Measurements from ENCODE around the gene MAMLD1. TPM values are rescaled to one million over a fixed set of nuclear protein-coding genes. Genes with fewer than 3 reads are reported as not detected.

Gene MAMLD1
- polyA plus RNA-seq, 1 donor = 21.1 TPM

DNA sequence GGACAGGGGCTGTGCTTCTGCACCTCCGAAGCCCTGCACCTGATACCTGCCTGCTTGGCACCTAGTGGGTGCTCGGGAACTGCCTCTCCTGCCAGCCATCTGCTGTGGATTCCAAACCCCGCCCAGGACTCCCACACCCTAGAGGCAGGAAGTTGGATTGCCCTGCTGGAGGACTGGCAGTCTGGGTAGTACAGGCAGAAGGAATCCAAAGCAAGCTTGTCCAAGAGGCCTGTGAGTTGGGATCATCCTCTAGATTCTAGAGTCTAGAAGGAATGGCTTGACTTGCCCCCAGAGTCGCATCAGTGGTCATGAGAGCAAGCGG, 140.7 kb downstream of the MAMLD1 start:
- no peak for DNase-seq

DNA sequence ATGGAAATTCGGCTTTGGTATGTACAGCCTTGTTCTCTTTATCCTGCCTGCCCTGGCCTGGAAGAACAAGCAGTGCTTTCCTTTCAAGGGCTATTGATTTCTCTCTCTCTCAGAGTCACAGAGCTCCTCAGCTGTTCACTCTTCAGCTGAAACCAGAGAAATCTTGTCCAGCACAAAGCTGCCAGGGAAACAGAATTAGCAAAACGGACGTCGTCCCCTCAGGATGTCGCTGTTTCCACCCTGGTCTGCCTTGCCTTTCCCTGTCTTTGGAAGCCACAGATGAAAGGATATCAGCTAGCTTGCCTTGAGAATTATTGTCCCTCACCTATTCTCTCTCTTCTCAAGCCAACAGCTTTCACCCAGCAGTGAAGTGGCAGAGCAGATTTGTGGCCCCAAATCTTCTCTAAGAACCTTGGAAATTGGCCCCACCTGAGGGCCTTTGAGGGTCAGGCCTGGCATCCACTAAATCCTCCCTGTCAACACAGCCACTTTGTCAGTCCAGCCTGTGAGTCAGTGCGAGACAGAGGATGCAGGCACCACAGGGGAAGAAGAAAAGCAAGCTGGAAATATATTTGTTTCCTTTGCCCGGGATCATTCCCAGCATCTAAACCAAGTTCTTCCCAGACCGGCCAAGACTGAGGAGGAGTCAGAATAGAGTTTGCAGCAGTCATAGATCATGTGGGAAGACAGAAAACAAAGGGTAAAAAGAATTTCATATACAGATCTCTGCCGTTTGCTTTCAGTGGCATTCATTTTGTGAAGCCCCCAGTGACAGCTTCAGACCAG, 141.5 kb downstream of the MAMLD1 start:
- DNase-seq = no peak

DNA sequence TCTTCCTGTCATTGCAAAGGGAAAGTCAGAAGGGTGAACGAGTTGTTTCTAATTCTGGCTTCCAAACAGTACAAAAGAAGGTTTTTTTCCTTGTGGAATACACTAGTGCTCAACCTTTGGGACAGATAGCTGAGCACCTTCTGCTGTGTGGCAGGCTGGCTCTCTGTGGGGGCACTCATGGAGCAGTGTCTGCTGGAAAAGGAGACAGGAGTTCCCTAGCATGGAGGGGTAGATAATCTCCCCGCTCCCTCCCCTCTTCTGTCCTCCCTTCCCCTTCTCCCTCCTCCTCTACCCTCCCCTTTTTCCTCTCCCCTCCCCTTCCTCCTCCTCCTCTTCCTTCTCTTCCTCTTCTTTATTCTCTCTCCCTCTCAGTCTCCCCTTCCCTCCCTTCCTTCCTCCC, 142.9 kb downstream of the MAMLD1 start:
- no peak for DNase-seq

DNA sequence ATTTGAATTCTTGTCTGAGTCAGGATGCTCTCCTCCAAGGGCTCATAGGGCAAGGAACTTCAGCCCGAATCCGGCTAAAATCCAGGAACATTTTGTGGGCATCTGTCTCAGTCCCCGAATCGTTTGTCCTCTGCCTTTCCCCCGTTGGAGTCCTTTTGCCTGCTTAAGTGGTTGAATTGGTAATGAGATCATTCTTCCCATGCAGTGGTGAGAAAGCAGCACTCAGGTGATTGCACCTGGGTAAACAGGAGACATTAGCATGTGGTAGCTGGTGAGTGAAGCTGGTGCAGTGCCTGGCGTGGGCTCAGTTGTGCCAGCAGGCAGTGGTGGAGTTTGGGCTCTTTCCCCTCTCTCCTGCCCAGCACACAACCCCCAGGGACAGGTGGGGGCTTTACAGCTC, 143.4 kb downstream of the MAMLD1 start:
- DNase-seq = no peak

DNA sequence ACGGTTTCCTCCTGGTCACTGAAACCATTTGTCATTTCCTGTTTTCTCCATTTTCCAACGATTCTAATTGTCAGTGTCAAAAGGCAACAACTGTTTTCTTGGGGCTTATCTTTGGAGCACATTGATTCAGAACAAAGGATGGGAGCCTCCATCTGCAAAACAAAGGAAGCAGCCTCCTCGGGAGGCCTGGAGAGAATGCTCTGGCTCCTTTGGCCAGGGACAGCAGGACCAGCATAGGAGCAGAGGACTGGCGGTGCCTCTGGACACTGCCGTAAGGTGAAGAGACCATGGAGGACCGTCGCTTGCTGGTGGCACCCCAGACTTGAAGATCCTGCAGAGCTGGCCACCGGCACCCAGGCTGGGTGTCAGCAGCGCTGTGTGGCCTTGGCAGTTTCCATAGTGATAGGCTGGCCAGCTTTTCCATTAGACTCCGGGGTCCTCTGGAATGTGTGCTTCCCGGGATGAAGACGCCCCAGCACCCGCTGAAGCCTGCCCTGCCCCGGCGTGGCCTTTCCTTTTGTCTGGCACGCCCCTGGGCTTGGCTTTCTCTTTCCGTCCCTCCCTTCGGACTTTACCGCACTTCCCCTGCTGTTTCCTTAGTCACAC, 144.2 kb downstream of the MAMLD1 start:
- DNase-seq = no peak

DNA sequence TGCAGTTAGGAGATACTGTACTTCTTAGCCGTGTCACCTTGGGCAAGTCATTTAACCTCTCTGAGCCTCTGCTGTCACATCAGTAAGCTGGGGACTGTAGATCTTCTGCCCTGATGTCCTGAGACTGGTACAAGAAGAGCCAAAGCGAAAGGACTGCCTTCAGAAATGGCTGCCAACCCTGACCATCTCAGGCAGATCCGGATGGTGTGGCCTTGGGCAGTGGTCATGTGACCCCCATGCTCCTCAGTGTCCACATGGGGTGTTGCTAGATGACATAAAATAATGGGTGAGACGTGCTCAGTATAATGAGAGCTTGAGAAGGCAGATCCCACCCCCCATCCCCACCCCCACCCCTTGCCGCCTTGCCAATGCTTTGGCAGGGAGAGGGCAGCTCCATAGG, 144.9 kb downstream of the MAMLD1 start:
- DNase-seq = no peak

DNA sequence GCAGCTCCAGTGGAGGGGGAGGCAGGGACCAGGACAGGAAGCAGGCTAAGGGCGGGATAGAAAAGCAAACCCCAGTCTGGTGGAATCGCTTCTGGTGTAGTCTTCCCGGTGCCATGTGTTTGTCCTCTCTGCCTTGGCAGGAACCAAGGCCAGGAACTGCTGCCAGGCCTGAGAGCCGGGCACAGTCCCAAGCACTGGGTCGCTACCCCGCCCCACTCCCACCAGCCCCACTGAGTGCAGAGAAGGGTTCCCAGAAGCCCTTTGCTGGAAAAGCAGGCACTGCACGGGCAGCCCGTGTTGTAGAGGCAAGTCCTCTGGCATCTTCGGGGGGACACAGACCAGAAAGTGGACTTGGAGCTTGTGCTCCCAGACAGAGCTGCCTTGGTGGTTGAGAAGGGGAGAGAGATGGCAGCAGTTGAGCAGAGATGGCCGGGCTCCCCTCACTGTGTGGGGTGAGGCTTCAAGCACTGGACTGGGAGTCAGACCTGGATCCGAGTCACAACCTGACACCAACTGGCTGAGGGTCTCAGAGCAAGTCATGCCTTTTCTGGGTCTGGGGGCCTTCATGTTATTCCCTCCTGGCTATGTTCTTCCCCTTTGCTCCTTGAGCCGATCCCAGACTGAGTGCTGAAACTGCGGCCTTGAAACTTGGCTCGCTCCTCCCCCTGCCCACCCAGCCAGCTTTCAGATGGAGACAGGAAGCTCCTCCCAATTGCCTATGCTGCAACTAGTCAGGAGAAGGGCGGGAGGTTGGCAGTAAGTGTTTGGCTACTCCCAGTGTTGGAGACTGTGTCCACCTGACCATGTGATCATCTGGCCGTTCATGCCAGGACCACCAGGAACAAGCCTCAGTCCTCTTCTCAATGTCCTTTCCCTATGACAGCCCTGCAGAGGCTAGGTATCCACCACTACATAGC, 145.6 kb downstream of the MAMLD1 start:
- peak; percentile 51 for DNase-seq

DNA sequence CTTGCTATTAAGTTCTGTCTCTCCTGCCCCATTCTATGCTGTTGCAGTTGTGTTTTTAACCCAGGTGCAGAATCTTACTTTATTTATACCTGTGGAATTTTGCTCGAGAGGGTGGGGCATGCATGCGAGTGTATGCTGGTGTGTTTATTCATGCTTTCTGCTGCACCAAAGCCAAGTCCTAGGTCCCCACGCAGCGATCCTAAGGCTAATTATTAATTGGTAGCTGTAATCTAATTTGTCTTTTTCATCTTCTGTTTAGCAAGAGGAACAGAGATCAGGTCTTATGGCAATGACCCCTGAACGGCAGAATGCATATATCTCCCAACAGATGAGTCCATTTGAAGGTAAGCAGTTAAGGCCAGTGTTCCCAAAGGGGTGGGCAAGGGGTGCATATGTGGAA, 146.6 kb downstream of the MAMLD1 start:
- DNase-seq = no peak

DNA sequence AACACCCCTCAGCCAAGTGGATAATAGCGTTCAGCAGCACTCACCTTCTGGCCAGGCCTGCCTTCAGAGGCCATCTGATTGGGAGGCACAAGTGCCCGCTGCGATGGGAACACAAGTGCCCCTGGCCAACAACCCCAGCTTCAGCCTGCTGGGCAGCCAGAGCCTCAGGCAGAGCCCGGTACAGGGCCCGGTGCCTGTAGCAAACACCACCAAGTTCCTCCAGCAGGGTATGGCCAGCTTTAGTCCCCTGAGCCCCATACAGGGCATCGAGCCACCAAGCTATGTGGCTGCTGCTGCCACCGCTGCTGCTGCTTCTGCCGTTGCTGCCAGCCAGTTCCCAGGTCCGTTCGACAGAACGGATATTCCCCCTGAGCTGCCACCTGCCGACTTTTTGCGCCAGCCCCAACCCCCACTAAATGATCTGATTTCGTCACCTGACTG, 149.4 kb downstream of the MAMLD1 start:
- no peak for DNase-seq

DNA sequence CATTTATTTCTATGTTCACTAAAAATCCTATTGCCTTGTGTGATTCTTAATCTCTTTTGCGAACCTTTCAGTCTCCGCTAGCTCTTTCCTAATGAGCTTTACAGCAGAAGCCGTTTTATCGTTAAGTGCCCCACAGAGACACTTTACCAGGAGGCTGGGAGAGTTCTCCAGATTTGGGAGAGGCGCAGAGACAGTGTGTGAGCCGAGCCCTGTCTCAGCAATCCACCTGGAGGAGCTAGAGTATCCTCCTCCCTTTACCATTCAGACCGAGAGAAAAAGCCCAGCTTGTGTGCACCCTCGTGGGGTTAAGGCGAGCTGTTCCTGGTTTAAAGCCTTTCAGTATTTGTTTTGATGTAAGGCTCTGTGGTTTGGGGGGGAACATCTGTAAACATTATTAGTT, 150.4 kb downstream of the MAMLD1 start:
- no peak for DNase-seq

DNA sequence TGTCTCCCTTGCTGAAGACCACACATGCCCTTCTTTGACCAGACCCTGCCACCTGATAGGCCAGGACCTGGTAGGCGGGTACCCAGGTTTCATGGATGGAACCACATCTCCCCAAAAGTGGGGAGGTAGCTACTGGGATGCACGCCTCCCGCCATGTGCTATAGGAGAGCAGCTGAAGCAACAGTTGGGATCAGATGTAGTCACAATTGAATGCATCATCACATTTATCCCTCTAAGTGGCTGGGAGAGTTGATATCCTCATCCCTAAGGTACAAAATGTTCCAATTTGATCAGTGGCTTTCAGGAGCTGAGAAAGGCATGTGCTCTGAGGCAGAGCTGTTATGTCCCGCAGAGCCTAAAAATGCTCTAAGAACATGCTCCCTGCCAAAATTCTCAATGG, 151.3 kb downstream of the MAMLD1 start:
- DNase-seq = no peak

DNA sequence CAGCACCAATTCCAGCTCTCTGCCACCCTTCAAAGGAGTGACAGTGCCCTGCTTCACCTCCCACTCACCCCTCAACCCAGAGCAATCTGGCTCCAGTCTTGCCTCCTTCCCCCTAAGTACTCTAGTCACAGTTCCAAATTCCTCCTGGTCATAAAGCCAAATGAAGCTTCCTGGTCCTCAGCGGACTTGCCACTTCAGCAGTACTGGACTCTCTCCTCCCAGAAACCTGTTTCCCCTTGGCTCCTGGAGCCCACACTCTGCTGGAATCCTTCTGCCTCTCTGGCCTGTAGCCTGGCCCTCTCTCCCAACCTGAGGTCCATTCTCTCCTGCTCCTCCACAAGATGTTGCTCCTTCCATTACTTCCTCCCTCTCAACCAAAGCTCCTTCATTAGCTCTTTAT, 152.7 kb downstream of the MAMLD1 start:
- no peak for DNase-seq

DNA sequence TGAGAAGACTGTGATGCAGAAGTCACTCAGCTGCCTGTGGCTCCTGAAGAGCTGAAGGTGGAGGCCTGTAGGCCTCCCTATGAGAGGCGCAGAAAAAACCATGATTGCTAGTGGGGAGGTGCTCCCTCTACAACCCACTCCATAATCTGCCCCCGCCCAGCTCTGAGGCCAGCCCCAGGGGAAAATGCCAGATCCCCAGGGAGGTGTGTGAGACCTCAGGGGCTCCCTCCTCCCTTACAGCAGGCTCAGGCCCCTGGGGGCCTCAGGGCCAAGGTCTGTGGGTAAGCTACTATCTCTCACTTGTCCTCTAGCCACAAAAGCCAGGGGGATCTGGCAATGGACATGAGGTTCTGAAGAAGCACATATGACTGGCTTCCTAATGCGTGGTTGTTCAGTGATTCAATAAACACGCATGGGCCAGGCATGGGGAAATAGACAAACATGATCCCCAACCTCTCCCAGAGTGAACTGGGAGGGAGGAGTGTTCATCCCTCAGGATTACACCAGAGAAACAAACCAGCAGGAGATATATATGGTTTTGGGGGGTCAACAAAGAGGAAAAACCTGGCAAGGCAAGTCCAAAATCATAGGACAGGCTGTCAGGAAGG, 154.3 kb downstream of the MAMLD1 start:
- no peak for DNase-seq

DNA sequence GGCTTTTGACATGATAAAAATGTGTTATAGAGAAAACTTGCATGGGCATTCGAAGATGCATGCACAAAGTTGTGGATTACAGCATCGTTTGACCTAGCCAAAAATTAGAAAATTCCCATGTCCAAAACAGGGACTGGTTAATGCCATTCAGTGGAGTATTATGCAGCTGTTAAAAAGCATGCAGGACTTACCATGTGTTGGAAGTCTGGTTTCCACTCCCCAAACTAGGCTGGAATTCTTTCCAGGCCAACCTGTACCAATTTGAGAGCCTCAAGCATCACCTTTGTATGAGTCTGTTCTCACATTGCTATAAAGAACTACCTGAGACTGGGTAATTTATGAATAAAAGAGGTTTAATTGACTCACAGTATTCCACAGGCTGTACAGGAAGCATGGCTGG, 159.4 kb downstream of the MAMLD1 start:
- no peak for DNase-seq

DNA sequence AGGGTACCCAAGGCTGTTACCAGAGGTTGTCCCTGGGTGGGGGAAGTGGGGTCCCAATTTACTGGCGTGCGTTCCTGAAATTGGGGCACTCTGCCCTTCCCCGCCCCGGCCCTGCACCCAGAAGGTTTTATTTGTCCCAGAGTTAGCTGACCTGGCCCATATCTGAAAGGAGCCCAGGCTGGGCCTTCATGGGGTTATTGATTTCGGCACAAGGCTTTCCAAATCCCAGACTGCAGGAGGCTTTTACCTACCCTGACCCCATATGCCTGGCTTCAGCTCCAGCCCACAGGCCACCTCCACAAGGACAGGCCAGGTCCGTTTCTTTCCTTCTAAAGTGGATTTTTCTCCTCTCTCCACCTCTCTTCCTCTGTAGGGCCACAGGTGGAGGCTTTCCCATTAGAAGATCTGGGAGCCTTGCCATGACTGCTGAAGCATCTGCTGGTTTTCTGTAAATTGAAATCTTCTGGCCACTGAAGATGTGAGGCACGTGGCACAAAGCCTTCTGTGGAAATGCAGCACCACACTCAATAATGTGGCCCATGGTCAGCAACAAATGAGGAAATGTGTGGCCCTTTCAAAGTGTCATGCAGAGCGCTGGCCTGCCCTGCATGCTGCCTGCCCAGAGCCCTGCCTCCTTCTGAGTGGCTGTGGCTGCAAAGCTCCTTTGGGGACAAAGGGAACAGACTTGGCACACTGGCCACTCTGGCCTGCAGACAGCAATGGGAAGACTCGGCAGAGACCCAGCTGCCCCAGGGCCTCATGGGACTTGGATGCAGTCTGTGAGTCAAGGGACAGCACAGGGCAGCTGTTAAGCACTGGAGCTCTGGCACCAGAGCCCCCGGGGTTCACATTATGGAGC, 162.2 kb downstream of the MAMLD1 start:
- no peak for DNase-seq

DNA sequence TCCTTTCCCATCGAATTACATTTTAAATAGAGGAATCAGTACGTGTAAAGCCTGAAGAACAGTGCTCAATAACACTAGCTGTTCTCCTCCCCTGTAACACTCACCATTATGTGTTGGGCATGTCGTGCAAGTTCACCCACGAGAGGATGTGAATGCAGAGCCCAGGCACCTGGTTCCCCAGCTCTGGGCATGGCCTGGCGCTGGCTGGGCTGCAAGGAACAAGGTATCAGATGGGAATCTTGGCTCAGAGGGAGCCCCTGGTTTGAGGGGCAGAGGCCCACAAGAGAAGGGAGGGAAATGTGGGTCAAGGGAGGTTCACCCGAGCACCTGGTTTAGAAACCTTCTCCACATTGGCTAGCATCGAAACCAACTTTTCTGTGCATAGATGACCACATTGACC, 163.6 kb downstream of the MAMLD1 start:
- no peak for DNase-seq

DNA sequence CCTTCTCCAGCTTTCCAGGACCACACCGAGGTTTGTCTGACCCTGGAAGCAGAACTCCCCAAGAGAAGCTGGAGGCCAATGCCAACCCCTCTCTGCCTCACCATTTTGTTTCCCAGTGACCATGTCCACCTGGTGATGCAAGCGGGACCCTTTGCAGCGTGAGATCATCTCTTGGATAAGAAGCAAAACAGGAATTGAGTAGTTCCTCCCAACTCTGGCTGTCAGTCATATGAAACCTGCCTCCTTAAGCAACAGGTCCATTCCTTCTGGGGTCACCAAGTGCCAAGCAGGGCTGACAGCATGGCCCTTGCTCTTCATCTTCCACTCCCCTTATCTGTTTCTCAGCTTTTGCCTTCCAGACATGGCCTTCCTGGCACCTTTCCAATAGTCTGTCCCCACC, 164.0 kb downstream of the MAMLD1 start:
- no peak for DNase-seq

DNA sequence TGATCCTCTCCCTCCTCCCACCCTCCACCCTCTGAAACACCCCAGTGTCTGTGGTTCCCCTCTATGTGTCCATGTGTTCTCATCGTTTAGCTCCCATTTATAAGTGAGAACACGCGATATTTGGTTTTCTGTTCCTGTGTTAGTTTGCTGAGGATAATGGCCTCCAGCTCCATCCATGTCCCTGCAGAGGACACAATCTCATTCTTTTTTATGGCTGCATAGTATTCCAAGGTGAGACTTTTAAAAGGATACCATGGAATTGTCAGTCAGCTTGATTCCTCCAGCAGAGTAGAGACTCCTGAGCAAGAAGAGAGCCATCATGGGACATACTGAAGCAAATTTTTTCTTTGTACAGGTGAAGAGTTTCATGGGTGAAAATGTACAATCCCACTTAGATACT, 166.5 kb downstream of the MAMLD1 start:
- DNase-seq = no peak

DNA sequence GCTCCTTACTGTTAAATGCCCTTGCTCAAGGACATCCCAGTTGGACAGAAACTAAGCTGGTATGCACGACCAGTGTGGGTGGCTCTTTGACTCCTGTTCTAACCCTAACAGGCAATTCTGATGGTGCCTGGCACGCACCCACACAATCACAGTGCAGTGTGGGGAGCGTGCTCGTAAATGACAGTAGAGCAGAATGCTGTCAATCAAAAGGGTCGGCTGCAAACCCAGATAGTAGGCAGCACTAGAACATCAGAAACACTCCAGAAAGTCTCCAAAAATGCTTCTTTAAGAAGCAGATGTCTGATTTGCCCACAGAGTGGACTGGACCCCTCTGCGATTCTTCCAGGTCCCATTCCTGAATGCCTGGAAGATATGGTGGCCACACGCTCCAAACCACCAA, 167.7 kb downstream of the MAMLD1 start:
- DNase-seq = no peak

DNA sequence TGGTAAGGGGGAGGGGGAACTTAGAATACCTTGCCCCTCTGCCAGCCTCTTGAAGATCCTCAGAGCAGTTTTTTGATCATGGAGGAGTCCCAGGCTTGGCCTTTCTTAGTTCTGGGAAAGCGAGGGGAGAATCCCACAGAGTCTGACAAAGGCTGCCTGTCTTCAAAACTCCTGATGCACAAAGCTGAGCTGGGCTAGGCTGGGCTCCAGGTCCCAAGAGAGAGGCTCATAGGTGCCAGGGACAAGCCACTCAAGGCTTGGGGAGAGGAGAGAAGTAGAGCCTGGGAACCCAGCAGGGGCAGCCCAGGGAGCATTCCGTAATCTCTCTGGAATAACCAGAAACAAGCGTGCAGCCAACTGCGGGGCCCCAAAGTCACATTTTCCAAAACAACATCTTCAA, 168.3 kb downstream of the MAMLD1 start:
- DNase-seq = no peak

DNA sequence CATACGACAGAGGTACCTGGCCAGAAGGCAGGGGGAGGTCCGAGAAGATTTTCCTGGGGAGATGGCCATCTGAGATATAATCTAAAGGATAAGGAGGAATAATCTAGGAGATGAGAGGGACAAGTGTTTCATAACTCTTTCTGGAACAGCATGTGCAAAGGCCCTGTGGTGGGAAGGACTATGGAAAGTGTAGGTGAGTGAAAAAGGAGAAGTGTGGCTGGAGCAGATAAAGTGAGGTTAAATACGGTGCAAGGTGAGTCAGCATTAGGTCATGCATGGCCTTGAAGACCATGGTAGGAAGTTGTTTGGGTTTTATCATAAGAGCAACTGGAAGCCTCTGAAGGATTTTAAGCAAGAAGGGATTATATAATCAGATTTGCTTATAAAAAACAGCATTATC, 170.7 kb downstream of the MAMLD1 start:
- no peak for DNase-seq

DNA sequence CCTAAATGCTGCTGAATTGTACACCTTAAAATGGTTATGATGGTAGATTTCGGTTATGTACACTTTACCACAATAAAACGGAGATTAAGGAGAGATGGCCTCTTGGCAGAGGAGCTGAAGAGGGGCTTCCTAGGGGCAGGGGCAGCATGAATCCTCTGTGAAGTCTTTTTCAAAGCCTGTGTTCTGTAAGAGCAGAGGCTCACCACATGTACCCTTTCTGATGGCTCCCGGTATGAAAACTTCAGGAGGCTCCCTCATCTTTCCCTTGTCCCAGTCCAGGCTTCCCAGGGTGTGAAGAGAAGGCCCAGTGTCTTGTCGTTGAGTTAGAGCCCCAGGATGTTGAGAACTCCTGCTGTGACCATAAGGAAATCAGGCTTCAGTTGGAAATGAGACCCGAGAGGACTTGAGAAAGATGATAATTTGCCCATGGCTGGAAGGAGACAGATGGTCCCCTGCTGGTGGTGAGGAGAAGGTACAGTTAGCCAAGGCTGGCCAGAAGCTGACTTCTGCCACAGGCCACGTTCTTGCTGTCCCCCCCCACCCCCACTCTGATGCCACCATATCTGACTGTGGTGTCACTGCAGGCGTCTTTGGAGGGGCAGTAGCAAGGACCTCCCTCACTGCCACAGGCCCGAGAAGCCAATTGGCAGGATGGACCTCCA, 173.5 kb downstream of the MAMLD1 start:
- DNase-seq = no peak

Measured in hindlimb muscle (tissue), 1 donor.